Subcutaneous adipose tissue (tissue), 4 donors: ENCODE results near the gene TMEM41A. TPM values are rescaled to one million over a fixed set of nuclear protein-coding genes. Genes with fewer than 3 reads are reported as not detected.

ENCODE experiments used
- CTCF ChIP-seq: fragments of 450-650 bp; IDR thresholded peaks from one replicate; pipeline ENCODE4 v1.5.1; 2016; ENCODE audit warnings: low read depth, mild to moderate bottlenecking, control low read depth, antibody characterized with exemption, moderate library complexity
- total RNA-seq, 4 donors: library from RNA; depleted of rRNA; stranded (reverse); fragments of >200 nt; gene quantifications; one replicate each; pipeline ENCODE4 v1.1.0, GENCODE V29; 2016

Gene TMEM41A
- total RNA-seq, 4 donors from 2014 or later: 11.0 to 12.2 (median 11.7) TPM

- no peak for TF ChIP-seq CTCF
Observed at GRCh38 chr3:185442031-185442430, 56.8 kb downstream of the TMEM41A start.

GRCh38 chr3:185439745-185440466 lies 58.9 kb downstream of the TMEM41A start:
- no peak for TF ChIP-seq CTCF

Other genes with a start within 250 kb of the TMEM41A start
- gene EHHADH, start 245.0 kb downstream of the TMEM41A start, total RNA-seq: 10 to 100 TPM; 12.3 to 23.8 (median 12.6) TPM
- 10 to 100 TPM in 2 of 4 donors, 1 to 10 TPM in 2; 7.6 to 20.9 (median 14.4) TPM for gene MAP3K13, start 135.9 kb downstream of the TMEM41A start, total RNA-seq
- 1 to 10 TPM in 1 of 4 donors, under 1 TPM in 2, not detected in 1; 0.22 to 3.8 (median 0.34) TPM for gene LIPH, start 53.6 kb upstream of the TMEM41A start, total RNA-seq
- gene SENP2, start 87.3 kb upstream of the TMEM41A start, total RNA-seq: 10 to 100 TPM; 31.4 to 48.6 (median 40.2) TPM